Suppressor macrophage (primary cell): ENCODE measurements around the gene RERG.
A peak's percentile ranks its signal among the peaks of the same experiment; 100 is the strongest.
"Not testable (repeated sequence)": the region's sequence is repeated elsewhere in the genome, so short reads cannot be mapped to it uniquely, and the experiment has no call there.

Source experiments
- DNase-seq, 4 experiments: peaks; one replicate each; pipeline ENCODE4 v3.0.0-alpha.2; 2020 to 2022
- total RNA-seq, 17 experiments: gene quantifications; one replicate each; lab custom pipeline; 2026; ENCODE audit warnings: mixed read lengths in 6 of 17, inconsistent platforms in 3 of 17; lab: John Stamatoyannopoulos, UW

Gene RERG, protein sequence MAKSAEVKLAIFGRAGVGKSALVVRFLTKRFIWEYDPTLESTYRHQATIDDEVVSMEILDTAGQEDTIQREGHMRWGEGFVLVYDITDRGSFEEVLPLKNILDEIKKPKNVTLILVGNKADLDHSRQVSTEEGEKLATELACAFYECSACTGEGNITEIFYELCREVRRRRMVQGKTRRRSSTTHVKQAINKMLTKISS
- 0 to 1.5 (median 0) reads per million in 17 experiments for total RNA-seq

DNA sequence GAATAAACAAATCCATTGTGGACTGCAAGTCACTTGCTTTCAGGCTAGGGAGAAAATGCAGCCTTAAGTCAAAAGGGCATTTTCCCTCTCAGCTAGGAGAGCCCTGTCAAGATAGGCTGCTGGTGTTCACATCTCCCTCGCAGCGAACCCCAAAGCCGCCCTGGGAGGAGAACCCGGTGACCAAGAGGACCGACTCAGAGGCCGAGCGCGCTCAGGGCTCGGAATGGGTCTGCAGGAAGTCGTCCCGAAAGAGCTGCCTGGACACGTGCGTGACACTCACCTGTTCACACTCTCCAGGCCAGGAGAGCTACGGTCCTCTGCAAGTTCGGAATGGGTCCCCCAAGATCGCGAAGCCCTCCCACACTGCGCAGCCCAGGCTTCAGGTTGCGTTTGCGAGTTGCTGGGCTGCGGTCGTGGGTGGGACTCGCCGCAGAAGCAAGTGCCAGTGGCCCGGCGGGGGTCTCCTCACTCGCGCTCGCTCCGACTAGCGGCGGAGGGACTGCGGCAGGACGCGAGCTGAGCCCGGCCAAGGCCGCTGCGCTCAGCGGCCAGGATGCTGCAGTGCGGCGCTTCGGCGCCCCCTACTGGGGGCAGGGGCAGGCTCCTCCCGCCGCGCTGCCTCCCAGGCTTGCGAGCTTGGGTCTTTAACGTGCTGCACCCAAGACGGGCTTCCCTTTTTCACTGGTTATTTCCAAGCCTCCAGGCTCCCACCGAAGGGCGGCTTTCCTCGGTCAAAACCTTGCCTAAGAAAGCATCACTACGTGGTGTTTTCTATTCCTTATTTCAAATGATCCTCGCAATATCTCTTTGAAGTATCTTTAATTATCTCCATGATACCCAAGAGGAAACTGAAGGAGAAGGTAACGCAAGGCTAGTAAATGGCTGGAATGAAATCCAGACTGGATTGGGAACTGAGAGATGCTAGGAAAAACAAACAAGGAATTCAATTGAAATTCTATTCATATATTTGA, at the start of gene RERG:
TSS of gene RERG (minus strand) at position 503 of the 971 bp plus-strand sequence. CDS start 3,928 bp downstream, outside the sequence.
- peak; percentile 84 to 94 (median 90) for DNase-seq

- DNase-seq, result no peak
These were observed 49.4 kb upstream of the RERG start for GRCh38 chr12:15270591-15270990.

GRCh38 chr12:15268927-15269552, 47.8 kb upstream of the RERG start:
- peak; percentile 49 to 81 (median 65) for DNase-seq

GRCh38 chr12:15268309-15268708, 47.1 kb upstream of the RERG start:
- no peak for DNase-seq

DNA sequence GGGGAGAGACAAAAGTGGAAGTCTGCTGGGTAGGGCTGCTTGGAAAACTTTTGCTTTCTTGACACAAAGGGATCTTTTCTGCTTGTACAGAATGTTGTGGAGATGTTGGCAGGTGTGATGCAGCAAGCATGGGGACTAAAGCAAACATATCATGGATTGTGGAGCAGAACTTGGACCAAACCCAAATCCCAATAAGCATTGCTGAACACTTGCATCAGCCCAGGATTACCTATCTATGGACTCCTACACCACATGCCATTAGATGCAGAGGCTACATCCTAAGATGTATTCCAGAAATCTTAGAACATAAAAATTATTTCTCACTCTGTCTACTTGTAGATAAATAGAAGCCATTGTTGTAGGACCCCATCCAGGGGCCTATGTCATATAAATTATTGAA, 44.7 kb upstream of the RERG start:
- no peak for DNase-seq

- peak; percentile 17 to 70 (median 44) for DNase-seq
These were observed 35.5 kb upstream of the RERG start for GRCh38 chr12:15256761-15257160.

GRCh38 chr12:15253990-15254389, 32.8 kb upstream of the RERG start:
- no peak for DNase-seq

DNA sequence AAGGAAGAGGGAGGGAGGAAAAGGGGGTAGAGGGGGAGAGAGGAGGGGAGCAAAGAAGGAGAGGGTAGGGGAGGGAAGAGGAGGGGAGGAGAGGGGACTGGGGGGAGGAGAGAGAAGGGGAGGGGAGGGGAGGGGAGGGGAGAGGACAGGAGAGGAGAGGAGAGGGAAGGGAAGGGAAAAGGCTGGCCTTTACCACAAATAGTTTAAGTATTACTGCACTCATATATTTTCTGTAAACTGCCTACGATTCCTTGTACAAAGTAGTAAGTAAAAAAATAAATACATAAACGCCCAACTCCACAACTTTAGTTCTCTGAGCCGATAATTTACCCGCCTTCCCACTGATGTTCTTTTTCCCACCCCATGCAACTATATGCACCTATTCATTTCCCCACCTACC, 23.7 kb upstream of the RERG start:
- DNase-seq, result no peak

GRCh38 chr12:15244341-15244740, 23.1 kb upstream of the RERG start:
- no peak for DNase-seq

GRCh38 chr12:15243102-15243501, 21.9 kb upstream of the RERG start:
- DNase-seq, result no peak

GRCh38 chr12:15240898-15241297, 19.7 kb upstream of the RERG start:
- no peak for DNase-seq

GRCh38 chr12:15234508-15234907, 13.3 kb upstream of the RERG start:
- no peak for DNase-seq

DNA sequence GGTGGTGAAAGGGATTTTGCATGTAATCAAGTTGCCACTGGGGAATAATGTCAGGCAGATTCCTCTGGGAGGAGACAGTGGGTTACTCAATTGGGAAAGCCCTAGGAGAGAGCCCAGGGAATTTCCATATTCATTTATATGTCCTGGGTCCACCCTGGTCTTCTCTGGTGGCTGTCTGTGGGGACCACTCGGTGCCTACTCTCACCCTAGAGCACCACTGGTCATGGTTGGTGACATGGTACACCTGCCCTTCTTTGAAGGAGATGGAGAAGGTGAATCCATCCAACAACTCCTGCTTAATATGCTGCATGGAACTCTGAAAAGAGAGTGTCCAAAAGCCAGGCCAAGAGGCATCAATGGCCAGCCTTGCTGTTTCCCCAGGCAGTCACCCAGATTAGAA, 12.8 kb upstream of the RERG start:
- DNase-seq, result no peak

- DNase-seq, result no peak
These were observed 11.7 kb upstream of the RERG start for GRCh38 chr12:15232959-15233358.

DNA sequence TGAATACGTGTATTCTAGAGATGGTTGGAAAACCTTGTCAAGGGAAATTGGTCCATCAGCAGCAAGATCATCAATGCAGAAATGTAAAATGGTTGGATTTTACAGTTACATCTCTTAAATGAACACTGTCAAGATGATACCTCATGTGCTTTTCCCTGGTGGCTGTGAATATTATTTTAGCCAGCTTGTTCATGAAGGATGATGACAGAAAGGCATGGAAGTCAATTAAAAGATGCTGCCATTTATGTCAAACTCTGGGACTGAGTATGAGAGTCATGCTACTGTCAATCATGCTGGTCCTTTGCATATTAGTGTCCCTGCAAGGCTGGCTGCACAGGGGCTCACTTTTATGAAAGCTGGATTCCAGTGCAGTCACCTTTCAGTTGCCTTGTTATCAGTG, 10.3 kb upstream of the RERG start:
- DNase-seq, result no peak

GRCh38 chr12:15230751-15231150, 9.5 kb upstream of the RERG start:
- no peak for DNase-seq

DNA sequence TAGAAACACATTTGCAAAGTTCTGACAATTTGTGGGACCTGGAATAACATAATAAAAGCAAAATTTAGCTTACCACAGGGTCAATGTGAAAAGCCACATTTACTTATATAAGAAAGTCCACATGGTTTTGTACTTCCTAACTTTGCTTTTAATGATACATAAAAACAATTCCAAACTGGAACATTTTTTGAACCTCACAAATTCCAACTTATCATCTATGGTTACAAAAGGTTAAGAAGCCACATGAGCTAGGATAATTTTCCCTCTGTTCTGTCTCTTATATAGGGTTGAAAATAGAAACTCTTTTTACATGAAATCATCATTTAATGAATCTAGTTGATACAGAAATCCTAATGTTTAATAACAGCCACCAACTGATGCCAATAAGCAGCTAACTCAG, 8.9 kb upstream of the RERG start:
- DNase-seq, result no peak

DNA sequence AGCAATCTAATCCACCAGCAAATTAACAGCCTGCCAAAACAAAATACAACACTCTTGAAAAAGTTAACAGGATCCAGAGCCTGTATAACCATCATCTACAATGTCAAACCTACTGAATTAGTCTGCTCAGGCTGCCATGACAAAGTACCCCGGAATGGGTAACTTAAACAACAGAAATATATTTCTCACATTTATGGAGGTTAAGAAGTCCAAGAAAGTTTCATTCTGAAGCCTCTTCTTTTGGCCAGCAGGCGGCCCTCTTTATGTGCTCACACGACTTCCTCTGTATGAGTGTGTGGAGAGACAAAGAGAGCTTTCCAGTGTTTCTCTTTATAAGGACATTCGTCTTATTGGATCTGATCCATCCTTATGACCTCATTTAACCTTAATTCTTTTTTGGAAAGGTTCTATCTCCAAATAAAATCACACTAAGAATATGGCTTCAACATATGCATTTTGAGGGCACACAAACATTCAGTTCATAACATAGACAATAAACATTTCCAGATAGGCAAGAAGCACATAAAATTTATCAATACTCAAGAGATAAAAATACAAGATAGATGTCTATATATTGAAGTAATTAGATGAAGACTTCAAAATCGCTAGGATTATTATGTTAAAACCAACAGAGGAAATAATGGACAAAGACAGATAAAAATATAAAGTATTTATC, 5.9 kb upstream of the RERG start:
- DNase-seq, result peak; percentile 65 to 71 (median 68)

GRCh38 chr12:15225863-15226218, 4.6 kb upstream of the RERG start:
- DNase-seq, result not testable (repeated sequence)

DNA sequence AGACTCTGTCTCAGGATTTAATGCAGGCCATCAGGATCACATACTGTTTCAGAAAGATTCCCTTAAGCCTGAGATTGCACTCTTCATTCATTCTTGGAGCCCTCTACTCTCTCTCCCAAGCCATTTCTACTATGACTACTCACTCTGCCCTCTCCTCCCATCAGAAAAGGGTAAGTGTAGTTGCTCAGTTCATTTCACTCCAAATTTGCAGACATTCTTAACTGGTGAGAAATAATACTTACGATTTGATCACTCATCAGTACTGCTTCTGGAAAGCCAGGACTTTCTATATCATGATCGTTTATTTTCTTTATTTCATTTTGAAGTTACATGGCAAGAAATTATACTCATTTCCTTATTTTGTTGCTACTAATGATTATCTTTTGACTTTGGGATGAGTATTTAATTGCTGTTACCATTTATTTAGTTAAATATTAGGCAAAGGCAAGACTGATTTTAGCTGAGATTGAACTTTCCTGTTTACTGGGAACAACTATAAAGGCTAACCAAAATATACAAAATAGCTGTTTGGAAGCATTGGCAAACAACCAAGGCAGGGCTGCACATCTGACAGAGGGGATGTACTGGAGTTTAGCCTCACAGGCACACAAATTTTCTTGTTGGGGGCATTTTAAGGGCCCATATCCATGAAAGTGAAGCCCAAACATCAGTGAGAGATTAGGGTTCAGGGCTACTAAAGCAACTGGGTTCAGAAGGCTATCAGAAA, 4.1 kb upstream of the RERG start:
- DNase-seq, result no peak

GRCh38 chr12:15222219-15222618, 1.0 kb upstream of the RERG start:
- DNase-seq, result no peak

DNA sequence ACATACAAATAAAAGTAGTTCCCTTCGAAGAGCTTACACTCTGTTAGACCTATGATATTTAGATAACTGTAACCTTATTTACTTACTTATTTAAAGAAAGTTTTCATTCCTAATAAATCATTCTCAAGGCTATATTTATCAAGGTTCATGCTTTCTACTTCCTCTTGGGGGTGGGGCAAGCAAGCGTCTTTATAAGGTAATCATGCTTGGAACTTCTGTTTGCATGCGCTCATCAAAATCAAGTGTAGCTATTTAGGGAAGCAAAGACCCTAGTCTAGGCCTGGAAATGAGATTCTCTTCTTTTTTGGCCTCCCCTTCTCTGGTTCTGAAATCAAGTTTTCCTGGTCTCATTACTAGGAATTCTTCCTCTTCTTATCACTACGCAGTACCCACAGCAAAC, 766 bp downstream of the RERG start:
- DNase-seq, result peak in 1 of 4 experiments; percentile 5
